Left kidney (tissue), 2 donors: ENCODE measurements around the gene CHD8. TPM values are rescaled to one million over a fixed set of nuclear protein-coding genes. Genes with fewer than 3 reads are reported as not detected.
"Not testable (repeated sequence)": the region's sequence is repeated elsewhere in the genome, so short reads cannot be mapped to it uniquely, and the experiment has no call there.

Experiments
- DNase-seq: peaks from one replicate; pipeline ENCODE4 v3.0.0-alpha.2; 2013
- polyA plus RNA-seq: library from polyadenylated mRNA; unstranded; fragments of 120-200 nt; gene quantifications from one replicate; pipeline ENCODE4 v1.2.1, GENCODE V29; 2013; ENCODE audit not compliant: insufficient read length

The CHD8 gene
- polyA plus RNA-seq, 1 donor = 85.3 TPM

DNA sequence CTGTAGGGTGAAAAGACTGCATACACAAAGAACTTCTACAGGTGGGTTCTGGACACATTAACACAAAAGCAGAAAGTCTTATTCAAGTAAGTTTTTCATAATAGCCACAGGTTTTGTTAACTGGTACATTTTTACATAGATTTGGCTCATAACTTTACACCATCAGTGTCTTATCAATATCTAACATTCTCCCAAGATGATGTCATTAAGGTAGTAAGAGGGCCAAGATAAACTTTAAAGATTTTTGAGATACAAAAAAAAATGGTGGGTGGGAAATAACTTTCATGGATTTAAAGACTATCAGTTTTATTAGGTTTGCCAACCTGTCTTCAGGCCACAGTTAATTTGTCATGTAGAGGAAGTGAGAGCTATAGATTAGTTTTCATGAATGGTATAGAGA, 73.8 kb downstream of the CHD8 start:
- DNase-seq = no peak

DNA sequence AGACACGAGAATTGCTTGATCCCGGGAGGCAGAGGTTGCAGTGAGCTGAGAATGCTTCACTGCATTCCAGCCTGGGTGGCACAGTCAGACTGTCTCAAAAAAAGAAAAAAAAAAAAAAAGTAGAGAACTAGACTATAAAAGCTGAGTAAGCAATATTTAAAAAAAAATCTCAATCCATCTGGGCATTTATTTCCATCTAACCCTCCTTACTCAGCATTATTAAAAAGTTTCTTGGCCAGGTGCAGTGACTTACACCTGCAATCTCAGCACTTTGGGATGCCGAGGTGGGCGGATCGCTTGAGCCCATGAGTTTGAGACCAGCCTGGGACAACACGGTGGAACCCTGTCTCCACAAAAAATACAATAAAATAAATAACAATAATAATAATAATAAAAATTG, 76.6 kb downstream of the CHD8 start:
- DNase-seq = no peak

DNA sequence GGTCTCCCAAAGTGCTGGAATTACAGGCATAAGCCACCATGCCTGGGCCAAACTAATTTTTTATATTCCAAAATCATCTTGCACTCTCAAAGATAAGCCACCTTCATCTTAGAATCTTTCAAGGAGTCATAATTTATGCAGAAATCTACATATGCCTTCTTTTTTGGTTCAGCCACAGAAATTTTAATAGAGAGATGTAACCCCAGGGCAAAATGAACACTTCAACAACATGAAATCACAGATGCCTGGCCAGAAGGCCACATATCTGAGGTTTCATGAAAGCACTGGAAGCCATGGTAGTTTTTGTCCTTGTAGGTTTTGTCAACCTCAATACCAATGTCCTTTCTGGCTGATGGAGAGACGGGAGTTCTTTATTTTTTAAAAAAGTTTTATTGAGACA, 81.9 kb downstream of the CHD8 start:
- DNase-seq = no peak

DNA sequence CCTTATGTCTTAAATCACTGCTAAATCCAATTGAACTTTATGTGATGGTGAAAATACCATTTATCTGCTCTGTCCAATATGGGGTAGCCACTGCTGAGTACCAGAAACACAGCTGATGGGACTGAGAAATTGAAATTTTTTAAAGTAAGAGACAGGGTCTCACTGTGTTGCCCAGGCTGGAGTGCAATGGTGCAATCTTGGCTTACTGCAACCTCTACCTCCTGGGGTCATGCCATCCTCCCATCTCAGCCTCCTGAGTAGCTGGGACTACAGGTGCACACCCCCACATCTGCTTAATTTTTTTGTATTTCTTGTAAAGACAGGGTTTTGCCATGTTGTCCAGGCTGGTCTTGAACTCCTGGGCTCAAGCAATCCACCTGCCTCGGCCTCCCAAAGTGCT, 83.1 kb downstream of the CHD8 start:
- not testable (repeated sequence) for DNase-seq

DNA sequence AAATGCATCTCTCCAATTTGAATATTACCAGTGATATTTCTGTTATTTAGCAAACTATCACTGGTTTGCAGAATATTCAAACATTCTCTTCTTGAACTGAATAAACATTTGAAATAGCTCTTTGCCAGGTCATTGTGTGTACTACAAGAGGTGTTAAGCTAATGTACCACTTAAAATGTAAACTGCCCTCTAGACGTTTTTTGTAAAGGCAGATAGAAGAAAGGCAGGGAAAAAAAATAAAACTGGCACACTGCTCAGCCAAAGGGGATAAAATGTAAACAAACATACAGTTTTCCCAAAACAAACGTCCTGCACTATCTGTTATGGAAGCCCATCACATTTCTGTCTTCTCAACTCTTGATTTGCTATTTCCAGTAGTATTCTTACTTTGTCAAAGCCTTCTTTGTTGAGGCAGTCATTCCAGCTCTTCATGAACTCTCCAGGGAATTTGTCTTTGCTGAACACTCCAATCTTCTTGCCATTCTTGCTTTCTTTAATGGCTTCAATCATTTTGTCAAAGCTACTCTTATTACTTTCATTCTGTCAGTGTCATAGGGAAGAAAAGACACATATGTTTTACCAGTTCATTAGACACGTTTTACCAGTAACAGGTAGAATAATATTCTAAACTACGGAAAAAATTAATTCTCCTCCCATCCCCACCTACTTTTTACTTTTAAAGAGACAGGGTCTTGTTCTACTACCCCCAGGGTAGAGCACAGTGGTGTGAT, 85.8 kb downstream of the CHD8 start:
- no peak for DNase-seq

DNA sequence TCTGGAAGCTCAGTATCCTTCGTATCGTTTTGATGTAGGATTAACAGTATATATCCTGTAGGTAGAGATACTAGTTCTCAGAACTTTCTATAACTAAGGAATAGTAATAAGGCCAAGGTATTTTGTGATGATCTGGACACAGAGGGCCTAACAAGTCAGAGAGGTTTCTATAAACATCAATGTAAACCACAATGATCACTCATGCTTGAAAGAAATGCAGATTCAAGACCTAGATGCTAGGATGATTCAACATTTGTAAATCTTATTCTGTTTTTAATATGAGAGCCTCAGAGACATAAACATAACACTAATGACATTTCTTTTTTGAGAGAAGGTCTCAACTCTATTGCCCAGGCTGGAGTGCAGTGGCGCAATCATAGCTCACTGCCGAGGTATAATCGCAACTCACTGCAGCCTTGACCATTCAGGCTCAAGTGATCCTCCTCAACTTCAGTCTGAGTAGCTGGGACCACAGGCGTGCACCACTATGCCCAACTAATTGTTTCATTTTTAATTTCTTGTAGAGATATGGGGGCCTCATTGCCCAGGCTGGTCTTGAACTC, 88.3 kb downstream of the CHD8 start:
- DNase-seq = no peak

DNA sequence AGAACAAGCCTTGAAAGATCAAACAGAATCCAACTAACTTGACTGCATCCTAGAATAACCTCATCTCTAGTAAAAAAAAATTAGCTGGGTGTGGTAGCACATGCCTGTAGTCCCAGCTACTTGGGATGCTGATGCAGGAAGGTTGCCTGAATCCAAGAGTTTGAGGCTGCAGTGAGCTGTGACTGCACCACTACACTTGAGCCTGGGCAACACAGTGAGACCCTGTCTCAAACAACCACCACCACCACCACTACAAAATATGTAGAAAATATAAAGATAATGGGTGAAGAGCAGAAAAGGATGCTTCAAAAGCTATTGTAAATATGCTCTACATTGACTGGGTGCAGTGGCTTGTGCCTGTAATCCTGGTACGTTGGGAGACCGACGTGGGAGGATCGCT, 99.4 kb downstream of the CHD8 start:
- no peak for DNase-seq

DNA sequence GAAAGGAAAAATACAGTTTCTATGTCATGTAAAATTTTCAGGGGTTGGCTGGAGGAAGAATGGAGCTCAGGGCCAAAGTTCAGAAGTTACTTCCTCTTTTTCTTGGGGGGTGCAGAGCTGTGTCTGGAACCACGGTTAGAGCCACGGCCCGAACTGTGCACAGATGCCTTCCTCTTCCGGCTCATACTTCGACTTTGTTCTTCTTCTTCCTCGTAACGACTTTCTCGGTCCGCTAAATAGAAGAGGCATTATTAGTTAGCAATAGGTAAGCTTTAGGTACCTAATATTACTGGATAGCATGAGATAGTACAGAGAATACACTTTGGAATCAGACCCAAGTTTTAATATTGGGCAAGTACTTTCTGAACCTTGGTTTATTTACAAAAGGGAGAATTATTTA, 103.3 kb downstream of the CHD8 start:
- no peak for DNase-seq

DNA sequence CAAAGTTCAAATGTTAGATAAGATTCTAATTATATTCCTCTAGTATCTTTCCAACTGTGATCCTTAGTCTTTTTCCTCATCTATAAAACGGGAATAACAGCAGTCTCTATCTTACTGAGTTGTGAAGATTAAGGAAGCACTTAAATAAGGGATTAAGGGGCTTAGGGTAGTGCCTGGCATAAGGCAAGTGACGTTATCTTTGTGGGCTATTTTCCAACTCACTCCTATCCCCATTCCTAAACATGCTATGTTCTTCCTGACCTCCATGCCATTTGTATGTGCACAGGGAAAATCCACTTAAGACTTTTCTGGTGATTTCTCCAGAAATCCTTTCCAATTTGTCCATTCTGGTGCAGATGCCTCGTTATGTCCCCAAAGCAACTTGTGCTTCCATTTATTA, 105.4 kb downstream of the CHD8 start:
- DNase-seq = no peak

DNA sequence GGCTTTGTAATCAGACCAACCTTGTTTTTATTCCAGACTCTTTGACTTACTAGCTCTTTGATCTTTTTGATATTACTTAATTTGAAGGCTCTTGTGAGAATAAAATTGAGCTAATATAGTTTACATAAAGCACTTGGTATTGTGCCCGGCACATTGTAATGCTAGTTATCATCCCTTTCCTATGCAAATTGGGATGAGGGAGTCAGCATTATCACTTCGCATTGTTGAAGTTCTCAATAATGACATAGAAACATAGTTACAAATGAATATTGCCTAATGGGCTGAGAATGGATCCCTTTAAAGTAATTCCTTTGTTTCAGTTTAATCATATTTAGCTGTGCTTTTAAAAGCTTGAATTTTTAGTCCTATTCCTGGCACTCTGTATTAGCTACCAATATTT, 108.7 kb downstream of the CHD8 start:
- DNase-seq = no peak

DNA sequence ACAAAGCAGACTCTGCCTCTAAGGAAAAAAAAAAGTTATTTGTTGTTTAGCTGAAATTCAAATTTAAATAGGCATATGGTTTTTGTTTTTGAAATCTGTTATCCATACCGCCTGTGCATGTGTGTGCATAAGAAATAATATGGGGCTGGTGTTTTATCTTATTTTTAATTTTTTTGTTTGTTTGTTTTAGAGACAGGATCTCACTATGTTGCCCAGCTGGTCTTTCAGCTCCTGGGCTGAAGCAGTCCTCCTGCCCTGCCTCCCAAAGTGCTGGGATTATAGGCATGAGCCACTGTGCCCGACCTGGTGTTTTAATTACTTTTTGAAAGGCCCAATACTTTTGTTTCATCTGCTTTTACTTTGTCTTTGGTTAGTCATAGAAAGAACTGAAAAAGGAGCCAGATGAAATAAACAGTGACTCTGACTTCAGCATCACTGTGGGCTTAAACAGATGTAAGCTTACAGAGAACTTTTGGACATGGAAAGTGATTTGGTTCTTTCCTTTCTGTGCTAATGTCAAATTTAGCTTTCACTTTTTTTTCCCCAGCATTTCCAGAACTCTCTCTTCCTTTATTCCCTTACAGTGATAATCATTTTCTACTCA, 109.3 kb downstream of the CHD8 start:
- DNase-seq = no peak

DNA sequence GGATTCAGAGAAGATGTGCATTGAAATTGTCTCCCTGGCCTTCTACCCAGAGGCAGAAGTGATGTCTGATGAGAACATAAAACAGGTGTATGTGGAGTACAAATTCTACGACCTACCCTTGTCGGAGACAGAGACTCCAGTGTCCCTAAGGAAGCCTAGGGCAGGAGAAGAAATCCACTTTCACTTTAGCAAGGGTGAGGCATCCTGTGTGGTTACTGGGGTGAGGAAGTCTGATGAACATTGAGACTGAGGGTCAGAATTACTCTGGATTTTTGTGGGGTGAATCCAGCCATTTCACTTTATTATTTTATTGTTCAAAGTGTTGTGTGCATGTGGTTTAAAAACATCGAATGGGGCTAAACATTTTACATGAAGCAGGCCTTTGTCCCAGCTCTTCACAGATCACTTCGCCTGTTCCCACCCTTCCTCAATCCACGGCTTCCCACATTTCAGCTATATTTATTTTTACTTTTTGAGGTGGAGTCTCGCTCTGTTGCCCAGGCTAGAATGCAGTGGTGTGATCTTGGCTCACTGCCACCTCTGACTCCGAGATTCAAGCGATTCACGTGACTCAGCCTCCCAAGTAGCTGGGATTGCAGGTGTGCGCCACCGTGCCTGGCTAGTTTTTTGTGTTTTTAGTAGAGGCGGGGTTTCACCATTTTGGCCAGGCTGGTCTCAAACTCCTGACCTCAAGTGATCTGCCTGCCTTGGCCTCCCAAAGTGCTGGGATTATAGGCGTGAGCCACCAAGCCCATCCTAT, 112.7 kb downstream of the CHD8 start:
- no peak for DNase-seq

Other genes with a start within 250 kb of the CHD8 start
- 908 TPM for gene HNRNPC, start 186.7 kb downstream of the CHD8 start, polyA plus RNA-seq
- gene RPGRIP1, start 176.0 kb downstream of the CHD8 start, polyA plus RNA-seq = 0.58 TPM
- 165 TPM for gene SUPT16H, start 72.1 kb downstream of the CHD8 start, polyA plus RNA-seq
- gene RAB2B, start 20.8 kb upstream of the CHD8 start, polyA plus RNA-seq = 51.6 TPM
- gene TOX4, start 21.1 kb upstream of the CHD8 start, polyA plus RNA-seq = 63.6 TPM
- 118 TPM for gene METTL3, start 55.2 kb upstream of the CHD8 start, polyA plus RNA-seq
- gene SALL2, start 70.2 kb upstream of the CHD8 start, polyA plus RNA-seq = 62.1 TPM
- 0.07 TPM for gene OR10G3, start 124.0 kb upstream of the CHD8 start, polyA plus RNA-seq
- gene OR10G2, start 178.8 kb upstream of the CHD8 start, polyA plus RNA-seq = not detected
- gene OR4E2, start 197.7 kb upstream of the CHD8 start, polyA plus RNA-seq = 0.05 TPM
- gene OR4E1, start 217.7 kb upstream of the CHD8 start, polyA plus RNA-seq = 0.05 TPM